Astrocyte (in vitro differentiated cells and primary cell): ENCODE results near the gene C19orf33. TPM values are rescaled to one million over a fixed set of nuclear protein-coding genes. Genes with fewer than 3 reads are reported as not detected.

ENCODE experiments used
- DNase-seq: peaks from one replicate; pipeline ENCODE4 v3.0.0-alpha.2; 2010; ENCODE audit warnings: low read depth
- FAIRE-seq: peaks from 2 replicates; lab custom pipeline; 2011; peaks lifted over from hg19 to GRCh38; lab: Jason Lieb, UNC
- H2AFZ ChIP-seq: 2 replicates; pipeline ENCODE4 v1.6.0; 2012; ENCODE audit warnings: low read depth, low read length, inconsistent platforms
- H3K27ac ChIP-seq: 2 replicates; pipeline ENCODE4 v1.5.1; 2011; ENCODE audit warnings: low read depth, low read length, inconsistent platforms
- H3K27me3 ChIP-seq: 2 replicates; pipeline ENCODE4 v1.6.0; 2011; ENCODE audit warnings: low read length, inconsistent platforms; ENCODE audit not compliant: insufficient read depth
- H3K36me3 ChIP-seq: 2 replicates; pipeline ENCODE4 v1.5.1; 2011; ENCODE audit warnings: low read length, inconsistent platforms; ENCODE audit not compliant: insufficient read depth
- H3K4me1 ChIP-seq: 2 replicates; pipeline ENCODE4 v1.5.1; 2011; ENCODE audit warnings: low read length, inconsistent platforms; ENCODE audit not compliant: insufficient read depth
- H3K4me2 ChIP-seq: 2 replicates; pipeline ENCODE4 v1.6.0; 2012; ENCODE audit warnings: low read length, inconsistent platforms
- H3K4me3 ChIP-seq: 2 replicates; pipeline ENCODE4 v1.5.1; 2011; ENCODE audit warnings: low read depth, mild to moderate bottlenecking, low read length, inconsistent platforms; ENCODE audit not compliant: insufficient read depth
- H3K79me2 ChIP-seq: 2 replicates; pipeline ENCODE4 v1.6.0; 2012; ENCODE audit warnings: mild to moderate bottlenecking, low read length, inconsistent platforms; ENCODE audit not compliant: insufficient read depth
- H3K9ac ChIP-seq: 2 replicates; pipeline ENCODE4 v1.6.0; 2012; ENCODE audit warnings: mild to moderate bottlenecking, low read length, inconsistent platforms
- H3K9me3 ChIP-seq: 2 replicates; pipeline ENCODE4 v1.5.1; 2012; ENCODE audit warnings: low read depth, mild to moderate bottlenecking, low read length, inconsistent platforms; ENCODE audit not compliant: insufficient read depth
- H4K20me1 ChIP-seq: 2 replicates; pipeline ENCODE4 v1.6.0; 2012; ENCODE audit warnings: low read length, inconsistent platforms; ENCODE audit not compliant: insufficient read depth
- H3K27ac Mint-ChIP-seq: one replicate; pipeline ENCODE4 v1.8.0; 2021; ENCODE audit warnings: mild to moderate bottlenecking, mixed read lengths; ENCODE audit not compliant: unreplicated experiment
- H3K27me3 Mint-ChIP-seq: one replicate; pipeline ENCODE4 v1.8.0; 2021; ENCODE audit warnings: low read depth, mixed read lengths; ENCODE audit not compliant: unreplicated experiment
- H3K36me3 Mint-ChIP-seq: one replicate; pipeline ENCODE4 v1.8.0; 2021; ENCODE audit warnings: low read depth, mixed read lengths; ENCODE audit not compliant: unreplicated experiment
- H3K4me1 Mint-ChIP-seq: one replicate; pipeline ENCODE4 v1.8.0; 2021; ENCODE audit warnings: low read depth, mixed read lengths; ENCODE audit not compliant: unreplicated experiment
- H3K4me3 Mint-ChIP-seq: one replicate; pipeline ENCODE4 v1.8.0; 2021; ENCODE audit warnings: mild to moderate bottlenecking, moderate library complexity, mixed read lengths; ENCODE audit not compliant: unreplicated experiment
- H3K9me3 Mint-ChIP-seq: one replicate; pipeline ENCODE4 v1.8.0; 2021; ENCODE audit warnings: mild to moderate bottlenecking, mixed read lengths; ENCODE audit not compliant: unreplicated experiment
- CTCF ChIP-seq: IDR thresholded peaks from 2 replicates; pipeline ENCODE4 v1.5.1; 2011; ENCODE audit warnings: low read depth, mild to moderate bottlenecking, inconsistent platforms, low read length, moderate library complexity; ENCODE audit not compliant: insufficient read depth
- EZH2 ChIP-seq: IDR thresholded peaks from 2 replicates; pipeline ENCODE4 v1.6.1; 2012; ENCODE audit warnings: mild to moderate bottlenecking, low read length, inconsistent platforms; ENCODE audit not compliant: insufficient read depth
- total RNA-seq: library from RNA; stranded (reverse); gene quantifications from 2 replicates; pipeline ENCODE4 v1.2.1, GENCODE V29; 2021

The C19orf33 gene
- total RNA-seq, 1 donor from 2014 or later, result 5.8 TPM

DNA sequence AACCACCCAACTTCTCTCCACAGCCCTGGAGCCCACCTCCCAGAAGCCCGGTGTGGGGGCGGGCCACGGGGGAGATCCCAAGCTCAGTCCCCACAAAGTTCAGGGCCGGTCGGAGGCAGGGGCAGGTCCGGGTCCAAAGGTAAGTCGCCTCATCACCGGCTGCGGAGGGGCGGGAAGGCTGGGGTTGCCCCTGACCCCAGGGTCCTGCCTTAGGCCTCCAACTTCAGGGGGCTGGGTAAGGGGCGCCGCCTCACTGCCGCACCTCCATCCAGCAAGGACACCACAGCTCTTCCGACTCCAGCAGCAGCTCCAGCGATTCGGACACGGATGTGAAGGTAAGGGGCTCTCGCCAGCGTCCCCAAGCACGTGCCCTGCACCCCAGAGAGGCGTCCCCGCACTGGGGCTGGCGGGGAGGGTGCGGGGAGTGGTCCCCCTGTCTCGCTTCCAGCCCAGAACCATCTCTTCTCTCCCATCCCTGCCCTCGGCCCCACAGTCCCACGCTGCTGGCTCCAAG is 358 bp downstream of the C19orf33 start:
- Mint-ChIP-seq H3K9me3 (no peaks in the 10 kb centered on the region), H3K27ac (no peak overlapping the region), H3K27me3 (no peaks in the 10 kb centered on the region), H3K4me1 (peaks cover 18% of the 10 kb centered on the region), H3K4me3 (peak overlapping the region; percentile 45), H3K36me3 (peaks cover 8% of the 10 kb centered on the region)
- Histone ChIP-seq H3K4me3 (no peak overlapping the region), H3K79me2 (no peaks in the 10 kb centered on the region), H3K4me2 (peak overlapping the region; percentile 37), H3K9me3 (no peaks in the 10 kb centered on the region), H3K4me1 (peaks cover 13% of the 10 kb centered on the region), H3K27ac (no peak overlapping the region), H3K27me3 (no peaks in the 10 kb centered on the region), H3K36me3 (no peaks in the 10 kb centered on the region), H2AFZ (no peak overlapping the region), H3K9ac (no peak overlapping the region), H4K20me1 (no peaks in the 10 kb centered on the region)
- DNase-seq (no peak), FAIRE-seq (no peak)
- TF ChIP-seq CTCF (no peak), EZH2 (no peak)

DNA sequence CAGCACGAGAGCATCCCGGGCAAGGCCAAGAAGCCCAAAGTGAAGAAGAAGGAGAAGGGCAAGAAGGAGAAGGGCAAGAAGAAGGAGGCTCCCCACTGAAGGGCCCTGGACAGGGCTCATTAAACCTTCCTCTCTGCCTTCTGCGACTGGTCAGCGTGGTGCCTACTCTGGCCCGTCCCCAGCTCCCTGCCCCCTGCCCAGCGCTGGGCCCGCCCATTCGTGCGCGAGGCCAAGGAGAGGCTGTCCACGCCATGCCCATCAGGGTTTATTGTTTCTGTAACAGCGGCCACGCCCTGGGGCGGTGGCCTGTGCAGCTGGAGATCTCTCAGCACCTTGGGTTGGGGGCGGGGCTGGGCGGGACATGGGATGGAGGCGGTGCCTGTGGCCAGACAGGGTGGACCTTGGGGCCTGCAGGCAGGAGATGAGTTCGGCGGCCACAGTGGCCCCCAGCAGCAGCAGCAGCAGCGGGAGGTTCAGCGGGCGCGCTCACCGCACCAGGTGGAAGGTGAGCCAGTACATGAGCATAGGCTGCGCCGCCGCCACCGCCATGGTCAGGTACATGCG is 897 bp downstream of the C19orf33 start:
- H3K4me3 Mint-ChIP-seq, result peak overlapping the region; percentile 45
- Histone ChIP-seq H3K9ac (no peak overlapping the region), H3K4me3 (no peak overlapping the region), H4K20me1 (peaks cover 4% of the 10 kb centered on the region), H3K27ac (no peak overlapping the region), H3K4me1 (peaks cover 13% of the 10 kb centered on the region), H3K79me2 (no peaks in the 10 kb centered on the region), H3K9me3 (no peaks in the 10 kb centered on the region), H3K27me3 (no peaks in the 10 kb centered on the region), H3K36me3 (no peaks in the 10 kb centered on the region), H3K4me2 (peak overlapping the region; percentile 5), H2AFZ (no peak overlapping the region)
- no peaks in the 10 kb centered on the region for H3K9me3 Mint-ChIP-seq
- H3K27ac Mint-ChIP-seq, result no peak overlapping the region
- peaks cover 18% of the 10 kb centered on the region for H3K4me1 Mint-ChIP-seq
- TF ChIP-seq CTCF (no peak), EZH2 (no peak)
- no peaks in the 10 kb centered on the region for H3K27me3 Mint-ChIP-seq
- FAIRE-seq, result no peak
- DNase-seq, result no peak
- peaks cover 8% of the 10 kb centered on the region for H3K36me3 Mint-ChIP-seq

DNA sequence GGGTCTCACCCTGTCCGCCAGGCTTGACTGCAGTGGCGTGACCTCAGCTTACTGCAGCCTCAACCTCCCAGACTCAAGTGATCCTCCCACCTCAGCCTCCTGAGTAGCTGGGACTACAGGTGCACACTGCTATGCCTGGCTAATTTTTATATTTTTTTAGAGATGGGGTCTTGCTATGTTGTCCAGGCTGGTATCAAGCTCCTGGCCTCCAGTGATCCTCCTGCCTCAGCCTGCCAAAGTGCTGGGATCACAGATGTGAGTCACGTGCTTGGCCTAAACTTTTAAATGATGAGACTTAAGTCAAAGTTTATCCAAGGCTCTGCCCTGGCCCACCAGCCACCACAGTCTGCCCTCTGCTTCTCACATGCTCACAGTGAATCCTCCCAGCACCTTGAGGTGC is 2.2 kb downstream of the C19orf33 start:
- FAIRE-seq (no peak), DNase-seq (no peak)
- H3K27ac Mint-ChIP-seq, result no peak overlapping the region
- peaks cover 8% of the 10 kb centered on the region for H3K36me3 Mint-ChIP-seq
- H3K4me3 ChIP-seq, result no peak overlapping the region
- no peaks in the 10 kb centered on the region for H3K9me3 Mint-ChIP-seq
- no peak for TF ChIP-seq CTCF
- no peak for TF ChIP-seq EZH2
- no peak overlapping the region for H2AFZ ChIP-seq
- H3K4me1 ChIP-seq, result peaks cover 6% of the 10 kb centered on the region
- H4K20me1 ChIP-seq, result peaks cover 14% of the 10 kb centered on the region
- H3K79me2 ChIP-seq, result peaks cover 10% of the 10 kb centered on the region
- no peaks in the 10 kb centered on the region for H3K9me3 ChIP-seq
- H3K9ac ChIP-seq, result no peak overlapping the region
- peaks cover 9% of the 10 kb centered on the region for H3K4me1 Mint-ChIP-seq
- H3K36me3 ChIP-seq, result no peaks in the 10 kb centered on the region
- H3K4me2 ChIP-seq, result no peak overlapping the region
- H3K27me3 Mint-ChIP-seq, result no peaks in the 10 kb centered on the region
- H3K27me3 ChIP-seq, result no peaks in the 10 kb centered on the region
- H3K27ac ChIP-seq, result no peak overlapping the region
- no peak overlapping the region for H3K4me3 Mint-ChIP-seq
